Bronchial epithelial cell (primary cell): ENCODE results near the gene HINT2. TPM values are rescaled to one million over a fixed set of nuclear protein-coding genes. Genes with fewer than 3 reads are reported as not detected.

Source experiments
- DNase-seq: peaks from one replicate; pipeline ENCODE4 v3.0.0-alpha.2; 2010; ENCODE audit warnings: low read depth
- FAIRE-seq: peaks from 2 replicates; lab custom pipeline; 2011; peaks lifted over from hg19 to GRCh38; lab: Jason Lieb, UNC
- H3K27me3 ChIP-seq: 2 replicates; pipeline ENCODE4 v1.5.1; 2011; ENCODE audit warnings: low read length; ENCODE audit not compliant: control insufficient read depth, insufficient read depth
- H3K36me3 ChIP-seq: 2 replicates; pipeline ENCODE4 v1.5.1; 2011; ENCODE audit warnings: low read length; ENCODE audit not compliant: control insufficient read depth, insufficient read depth
- H3K4me3 ChIP-seq: 2 replicates; pipeline ENCODE4 v1.5.1; 2011; ENCODE audit warnings: mild to moderate bottlenecking, low read depth, low read length, control low read depth
- CTCF ChIP-seq: IDR thresholded peaks from 2 replicates; pipeline ENCODE4 v1.5.1; 2011; ENCODE audit warnings: mild to moderate bottlenecking, moderate library complexity, low read length, control low read depth, inconsistent platforms; ENCODE audit not compliant: insufficient read depth, severe bottlenecking
- total RNA-seq: library from RNA; depleted of rRNA; stranded (reverse); fragments of >200 nt; gene quantifications from 2 replicates; pipeline ENCODE4 v1.2.1, GENCODE V29; 2014

HINT2 gene
- total RNA-seq, 1 donor from 2014 or later = 22.6 TPM

GRCh38 chr9:35826071-35826701, 11.3 kb upstream of the HINT2 start:
- peak; percentile 69 for TF ChIP-seq CTCF
- Histone ChIP-seq H3K27me3 (no peaks in the 10 kb centered on the region), H3K4me3 (no peak overlapping the region), H3K36me3 (no peaks in the 10 kb centered on the region)
- DNase-seq = peak; percentile 76
- FAIRE-seq = peak; percentile 80

- H3K27me3 ChIP-seq = no peaks in the 10 kb centered on the region
- no peak overlapping the region for H3K4me3 ChIP-seq
- TF ChIP-seq CTCF = no peak
- H3K36me3 ChIP-seq = no peaks in the 10 kb centered on the region
- DNase-seq (peak; percentile 38), FAIRE-seq (no peak)
These were observed 8.1 kb upstream of the HINT2 start for GRCh38 chr9:35822926-35823325.

GRCh38 chr9:35820076-35820475, 5.2 kb upstream of the HINT2 start:
- no peak overlapping the region for H3K4me3 ChIP-seq
- no peak for TF ChIP-seq CTCF
- H3K36me3 ChIP-seq = no peaks in the 10 kb centered on the region
- DNase-seq = peak; percentile 45
- no peak for FAIRE-seq
- no peaks in the 10 kb centered on the region for H3K27me3 ChIP-seq

- Histone ChIP-seq H3K36me3 (no peaks in the 10 kb centered on the region), H3K4me3 (no peak overlapping the region), H3K27me3 (no peaks in the 10 kb centered on the region)
- DNase-seq (no peak), FAIRE-seq (no peak)
- TF ChIP-seq CTCF = no peak
These were observed 3.5 kb upstream of the HINT2 start for GRCh38 chr9:35818341-35818740.

- DNase-seq = no peak
These were observed 1.9 kb upstream of the HINT2 start for GRCh38 chr9:35816708-35817107.

More at GRCh38 chr9:35816708-35817107, 1.9 kb upstream of the HINT2 start:
- Histone ChIP-seq H3K27me3 (no peaks in the 10 kb centered on the region), H3K36me3 (no peaks in the 10 kb centered on the region), H3K4me3 (no peak overlapping the region)
- no peak for FAIRE-seq
- TF ChIP-seq CTCF = no peak
